Caco-2 (cell line): ENCODE data around the gene LRRTM4. TPM values are rescaled to one million over a fixed set of nuclear protein-coding genes. Genes with fewer than 3 reads are reported as not detected.

ENCODE experiments used
- BruUV-seq: library from RNA; stranded (reverse); fragments of 400-500 nt; replicated peaks from 2 replicates; lab custom pipeline; 2021; lab: Mats Ljungman, UMichigan
- CTCF ChIA-PET: fragments of 300-600 bp; sonication (Branson Sonifier 250); formaldehyde crosslinking; loops from one replicate; lab custom pipeline; 2022; ENCODE audit warnings: antibody characterized with exemption; lab: Charles Lee
- POLR2A ChIA-PET: fragments of 300-600 bp; sonication (Branson Sonifier 250); formaldehyde crosslinking; loops from one replicate; lab custom pipeline; 2022; ENCODE audit warnings: antibody characterized with exemption; lab: Charles Lee
- DNase-seq, 2 experiments: peaks; one replicate each; pipeline versions ENCODE4 v3.0.0 to v3.0.0-alpha.2; 2020 to 2022
- H3K27me3 ChIP-seq: replicated peaks from 2 replicates; pipeline ENCODE4 v1.6.0; 2011; ENCODE audit warnings: low read length; ENCODE audit not compliant: control insufficient read depth, insufficient read depth
- H3K36me3 ChIP-seq: 2 replicates; pipeline ENCODE4 v1.5.1; 2011; ENCODE audit warnings: low read length; ENCODE audit not compliant: control insufficient read depth, insufficient read depth
- H3K4me1 ChIP-seq: fragments of 250-450 bp; sonication (Bioruptor Pico); 2 replicates; pipeline ENCODE4 v1.5.1; 2020; ENCODE audit warnings: mild to moderate bottlenecking
- H3K4me3 ChIP-seq: 2 replicates; pipeline ENCODE4 v1.5.1; 2011; ENCODE audit warnings: low read depth, mild to moderate bottlenecking, control low read depth, low read length
- H3K9me3 ChIP-seq: fragments of 250-450 bp; sonication (Bioruptor Pico); 2 replicates; pipeline ENCODE4 v1.5.1; 2020; ENCODE audit warnings: mild to moderate bottlenecking, moderate library complexity
- H3K27ac Mint-ChIP-seq: one replicate; pipeline ENCODE4 v1.8.0; 2022; ENCODE audit warnings: mixed read lengths; ENCODE audit not compliant: unreplicated experiment
- H3K27me3 Mint-ChIP-seq: one replicate; pipeline ENCODE4 v1.8.0; 2022; ENCODE audit warnings: mixed read lengths; ENCODE audit not compliant: insufficient read depth, unreplicated experiment
- H3K36me3 Mint-ChIP-seq: one replicate; pipeline ENCODE4 v1.8.0; 2022; ENCODE audit warnings: mild to moderate bottlenecking, mixed read lengths; ENCODE audit not compliant: insufficient read depth, unreplicated experiment
- H3K4me1 Mint-ChIP-seq: one replicate; pipeline ENCODE4 v1.8.0; 2022; ENCODE audit warnings: low read depth, mixed read lengths; ENCODE audit not compliant: unreplicated experiment
- H3K4me3 Mint-ChIP-seq: one replicate; pipeline ENCODE4 v1.8.0; 2022; ENCODE audit warnings: mild to moderate bottlenecking, moderate library complexity, mixed read lengths; ENCODE audit not compliant: unreplicated experiment
- H3K9me3 Mint-ChIP-seq: one replicate; pipeline ENCODE4 v1.8.0; 2022; ENCODE audit warnings: mixed read lengths; ENCODE audit not compliant: unreplicated experiment
- intact Hi-C: fragments of 100-400 bp; cut with micrococcal nuclease; formaldehyde crosslinking; loops from one replicate; pipeline ENCODE4 v1.10.0; 2022; ENCODE audit not compliant: unreplicated experiment
- total RNA-seq: library from RNA; stranded (reverse); gene quantifications from 2 replicates; pipeline ENCODE4 v1.2.3, GENCODE V29; 2022
- TF ChIP-seq, protein P1 (sequence below), 2 experiments: fragments of 200-600 bp in 1 of 2; IDR thresholded peaks; 1 replicate in 1 of 2; 2 replicates in 1 of 2; pipeline versions ENCODE4 v1.5.1 to v1.8.0; 2011 to 2022; ENCODE audit warnings: antibody characterized with exemption in 1 of 2, control low read depth in 1 of 2, inconsistent platforms in 1 of 2, low read depth in 1 of 2, low read length in 1 of 2, mild to moderate bottlenecking in 1 of 2, moderate library complexity in 1 of 2; ENCODE audit not compliant: insufficient read depth in 1 of 2, severe bottlenecking in 1 of 2, unreplicated experiment in 1 of 2

Gene LRRTM4
- total RNA-seq, 1 experiment from 2014 or later, result 0.32 TPM

DNA sequence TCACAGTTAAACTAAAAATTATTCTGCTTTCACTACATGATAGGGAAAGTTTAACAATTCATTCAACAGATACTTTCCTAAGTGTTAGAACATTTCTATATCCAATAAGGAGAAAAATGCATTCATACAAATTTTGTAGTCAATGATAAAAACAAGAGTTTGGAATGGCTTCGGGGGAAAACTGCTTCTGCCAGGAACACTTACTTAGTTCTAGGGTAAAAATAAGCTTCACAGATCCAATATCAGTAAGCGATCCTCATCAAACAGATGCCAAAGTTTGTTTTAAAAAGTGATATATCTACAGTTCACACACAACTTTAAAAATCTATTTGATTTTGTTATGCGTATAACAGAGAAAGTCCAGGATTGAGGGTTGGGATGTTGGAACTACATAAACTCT lies 199.7 kb downstream of the LRRTM4 start:
- H3K4me1 Mint-ChIP-seq, result no peaks in the 10 kb centered on the region
- no peak overlapping the region for H3K4me3 Mint-ChIP-seq
- Histone ChIP-seq H3K4me3 (no peak overlapping the region), H3K27me3 (no peaks in the 10 kb centered on the region), H3K36me3 (no peaks in the 10 kb centered on the region), H3K4me1 (no peaks in the 10 kb centered on the region), H3K9me3 (no peaks in the 10 kb centered on the region)
- no peaks in the 10 kb centered on the region for H3K9me3 Mint-ChIP-seq
- intact Hi-C loops, result loop anchor here (10.0 kb wide), 1 partner anchor 368 kb away; no protein-coding TSS in a partner anchor
- TF ChIP-seq, protein P1, sequence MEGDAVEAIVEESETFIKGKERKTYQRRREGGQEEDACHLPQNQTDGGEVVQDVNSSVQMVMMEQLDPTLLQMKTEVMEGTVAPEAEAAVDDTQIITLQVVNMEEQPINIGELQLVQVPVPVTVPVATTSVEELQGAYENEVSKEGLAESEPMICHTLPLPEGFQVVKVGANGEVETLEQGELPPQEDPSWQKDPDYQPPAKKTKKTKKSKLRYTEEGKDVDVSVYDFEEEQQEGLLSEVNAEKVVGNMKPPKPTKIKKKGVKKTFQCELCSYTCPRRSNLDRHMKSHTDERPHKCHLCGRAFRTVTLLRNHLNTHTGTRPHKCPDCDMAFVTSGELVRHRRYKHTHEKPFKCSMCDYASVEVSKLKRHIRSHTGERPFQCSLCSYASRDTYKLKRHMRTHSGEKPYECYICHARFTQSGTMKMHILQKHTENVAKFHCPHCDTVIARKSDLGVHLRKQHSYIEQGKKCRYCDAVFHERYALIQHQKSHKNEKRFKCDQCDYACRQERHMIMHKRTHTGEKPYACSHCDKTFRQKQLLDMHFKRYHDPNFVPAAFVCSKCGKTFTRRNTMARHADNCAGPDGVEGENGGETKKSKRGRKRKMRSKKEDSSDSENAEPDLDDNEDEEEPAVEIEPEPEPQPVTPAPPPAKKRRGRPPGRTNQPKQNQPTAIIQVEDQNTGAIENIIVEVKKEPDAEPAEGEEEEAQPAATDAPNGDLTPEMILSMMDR (IDR thresholded peaks at IDR 0.05; ENCODE audit: insufficient read depth in 1 of 2, low read depth in 1 of 2, low read length in 1 of 2, severe bottlenecking in 1 of 2, unreplicated experiment in 1 of 2), result no peak
- H3K36me3 Mint-ChIP-seq, result no peaks in the 10 kb centered on the region
- H3K27ac Mint-ChIP-seq, result no peak overlapping the region
- DNase-seq, result no peak
- BruUV-seq, result no TSS peak
- POLR2A ChIA-PET, result no interaction called here
- H3K27me3 Mint-ChIP-seq, result peaks cover 10% of the 10 kb centered on the region
- CTCF ChIA-PET, result no interaction called here

DNA sequence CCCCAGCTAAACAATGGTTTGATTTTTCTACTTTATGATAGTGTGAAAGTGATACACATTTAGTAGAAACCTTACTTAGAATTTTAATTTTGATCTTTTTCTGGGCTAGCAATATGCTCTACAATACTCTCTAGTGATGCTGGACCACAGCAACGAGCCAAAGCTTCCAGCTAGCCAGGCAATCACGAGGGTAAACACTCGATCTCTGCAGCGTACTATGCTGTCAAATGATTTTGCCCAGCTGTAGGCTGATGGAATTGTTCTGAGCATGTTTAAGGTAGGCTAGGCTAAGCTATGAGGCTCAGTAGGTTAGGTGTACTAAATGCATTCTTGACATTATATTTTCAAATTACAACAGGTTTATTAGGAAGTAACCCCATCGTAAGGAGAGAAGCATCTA lies 207.5 kb downstream of the LRRTM4 start:
- Histone ChIP-seq H3K36me3 (no peaks in the 10 kb centered on the region), H3K9me3 (no peaks in the 10 kb centered on the region), H3K27me3 (no peaks in the 10 kb centered on the region), H3K4me1 (no peaks in the 10 kb centered on the region), H3K4me3 (no peak overlapping the region)
- no peak for DNase-seq
- no peaks in the 10 kb centered on the region for H3K9me3 Mint-ChIP-seq
- H3K4me3 Mint-ChIP-seq, result no peak overlapping the region
- intact Hi-C loops, result no loop called here
- no peaks in the 10 kb centered on the region for H3K36me3 Mint-ChIP-seq
- no TSS peak for BruUV-seq
- TF ChIP-seq, protein P1 (IDR thresholded peaks at IDR 0.05; ENCODE audit: insufficient read depth in 1 of 2, low read depth in 1 of 2, low read length in 1 of 2, severe bottlenecking in 1 of 2, unreplicated experiment in 1 of 2), result no peak
- H3K27ac Mint-ChIP-seq, result no peak overlapping the region
- no peaks in the 10 kb centered on the region for H3K4me1 Mint-ChIP-seq
- H3K27me3 Mint-ChIP-seq, result peaks cover 3% of the 10 kb centered on the region
- ChIA-PET POLR2A (no interaction called here), CTCF (no interaction called here)

DNA sequence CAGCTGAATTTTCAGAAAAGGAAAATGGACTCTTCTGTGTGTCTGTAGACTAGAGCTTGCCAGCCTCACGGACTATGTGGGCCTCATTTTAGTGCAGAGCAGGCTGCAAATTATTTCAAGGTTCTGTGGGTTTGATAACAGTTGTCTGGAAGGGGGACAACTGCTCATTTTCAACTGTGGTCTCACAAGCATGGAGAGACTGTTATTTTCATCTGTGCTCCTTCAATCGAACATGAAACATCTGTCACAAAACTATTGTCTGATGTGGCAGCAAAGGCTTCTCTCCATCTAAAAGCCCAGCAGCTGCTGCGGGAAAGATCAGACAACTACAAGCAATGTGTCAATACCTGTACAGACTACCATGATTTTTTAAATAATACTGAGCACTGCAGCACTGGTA lies 211.8 kb downstream of the LRRTM4 start:
- TF ChIP-seq, protein P1 (IDR thresholded peaks at IDR 0.05; ENCODE audit: insufficient read depth in 1 of 2, low read depth in 1 of 2, low read length in 1 of 2, severe bottlenecking in 1 of 2, unreplicated experiment in 1 of 2), result no peak
- intact Hi-C loops, result no loop called here
- no peaks in the 10 kb centered on the region for H3K4me1 Mint-ChIP-seq
- no peak overlapping the region for H3K27ac Mint-ChIP-seq
- H3K4me3 ChIP-seq, result no peak overlapping the region
- POLR2A ChIA-PET, result no interaction called here
- no peaks in the 10 kb centered on the region for H3K36me3 Mint-ChIP-seq
- no peak overlapping the region for H3K4me3 Mint-ChIP-seq
- H3K9me3 Mint-ChIP-seq, result no peaks in the 10 kb centered on the region
- H3K27me3 Mint-ChIP-seq, result peaks cover 3% of the 10 kb centered on the region
- H3K9me3 ChIP-seq, result no peaks in the 10 kb centered on the region
- CTCF ChIA-PET, result no interaction called here
- no peaks in the 10 kb centered on the region for H3K27me3 ChIP-seq
- BruUV-seq, result no TSS peak
- no peaks in the 10 kb centered on the region for H3K4me1 ChIP-seq
- DNase-seq, result no peak
- H3K36me3 ChIP-seq, result no peaks in the 10 kb centered on the region
